NCI-H1694 treated with DMSO at 0.1 percent for 48 hours (cell line): ENCODE measurements around the gene DLGAP4.

Experiments used
- DNase-seq: peaks from one replicate; lab custom pipeline; 2025; lab: John Stamatoyannopoulos, UW

DLGAP4 gene

GRCh38 chr20:36477475-36477874 lies 171.3 kb downstream of the DLGAP4 start:
- no peak for DNase-seq

GRCh38 chr20:36478137-36478905 lies 172.2 kb downstream of the DLGAP4 start:
- DNase-seq, result no peak

GRCh38 chr20:36479938-36480337 lies 173.8 kb downstream of the DLGAP4 start:
- DNase-seq, result no peak

GRCh38 chr20:36480456-36481048 lies 174.4 kb downstream of the DLGAP4 start:
- no peak for DNase-seq

GRCh38 chr20:36481380-36482043 lies 175.4 kb downstream of the DLGAP4 start:
- DNase-seq, result peak; percentile 75

GRCh38 chr20:36482044-36482473 lies 175.9 kb downstream of the DLGAP4 start:
- peak; percentile 75 for DNase-seq

- no peak for DNase-seq
Observed at GRCh38 chr20:36483209-36483918, 177.2 kb downstream of the DLGAP4 start.

- no peak for DNase-seq
Observed at GRCh38 chr20:36483919-36484808, 178.0 kb downstream of the DLGAP4 start.

- DNase-seq, result no peak
Observed at GRCh38 chr20:36485286-36485685, 179.1 kb downstream of the DLGAP4 start.

- DNase-seq, result no peak
Observed at GRCh38 chr20:36487069-36487468, 180.9 kb downstream of the DLGAP4 start.

- no peak for DNase-seq
Observed at GRCh38 chr20:36490191-36490590, 184.1 kb downstream of the DLGAP4 start.

GRCh38 chr20:36491901-36492617 lies 185.9 kb downstream of the DLGAP4 start:
- DNase-seq, result no peak

GRCh38 chr20:36493051-36493800 lies 187.1 kb downstream of the DLGAP4 start:
- peak; percentile 3 for DNase-seq

GRCh38 chr20:36493801-36494114 lies 187.6 kb downstream of the DLGAP4 start:
- DNase-seq, result no peak

- no peak for DNase-seq
Observed at GRCh38 chr20:36496707-36497669, 190.8 kb downstream of the DLGAP4 start.

- DNase-seq, result no peak
Observed at GRCh38 chr20:36497856-36498255, 191.7 kb downstream of the DLGAP4 start.

- DNase-seq, result no peak
Observed at GRCh38 chr20:36498386-36499179, 192.4 kb downstream of the DLGAP4 start.

- no peak for DNase-seq
Observed at GRCh38 chr20:36499211-36499610, 193.1 kb downstream of the DLGAP4 start.
